Activated CD8-positive, alpha-beta memory T cell treated with anti-CD3 and anti-CD28 coated beads for 48 hours (primary cell): ENCODE measurements around the gene MOG.

Experiments
- DNase-seq, 3 experiments: peaks; one replicate each; pipeline ENCODE4 v3.0.0-alpha.2; 2020; ENCODE audit warnings: low read depth in 2 of 3, low spot score in 2 of 3

The MOG gene

DNA sequence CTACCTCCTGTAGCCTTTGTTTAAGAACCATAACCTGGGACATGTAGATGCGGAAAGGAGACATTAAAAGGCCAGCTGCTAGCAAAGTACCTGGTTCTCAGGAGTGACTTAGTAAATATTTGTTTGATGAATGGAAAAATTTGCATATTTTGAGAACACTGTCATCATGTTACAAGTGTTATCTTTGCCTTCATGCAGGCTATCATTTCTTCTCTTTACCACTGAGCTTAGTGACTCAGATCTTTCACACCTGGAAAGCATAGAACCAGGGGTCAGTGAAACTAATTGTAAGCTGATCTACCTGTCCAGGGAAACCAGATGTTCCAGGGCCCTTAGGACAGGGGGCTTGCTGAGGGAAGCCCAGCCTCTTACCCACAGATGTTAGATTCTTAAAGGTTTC, 18.7 kb downstream of the MOG start:
- no peak for DNase-seq

DNA sequence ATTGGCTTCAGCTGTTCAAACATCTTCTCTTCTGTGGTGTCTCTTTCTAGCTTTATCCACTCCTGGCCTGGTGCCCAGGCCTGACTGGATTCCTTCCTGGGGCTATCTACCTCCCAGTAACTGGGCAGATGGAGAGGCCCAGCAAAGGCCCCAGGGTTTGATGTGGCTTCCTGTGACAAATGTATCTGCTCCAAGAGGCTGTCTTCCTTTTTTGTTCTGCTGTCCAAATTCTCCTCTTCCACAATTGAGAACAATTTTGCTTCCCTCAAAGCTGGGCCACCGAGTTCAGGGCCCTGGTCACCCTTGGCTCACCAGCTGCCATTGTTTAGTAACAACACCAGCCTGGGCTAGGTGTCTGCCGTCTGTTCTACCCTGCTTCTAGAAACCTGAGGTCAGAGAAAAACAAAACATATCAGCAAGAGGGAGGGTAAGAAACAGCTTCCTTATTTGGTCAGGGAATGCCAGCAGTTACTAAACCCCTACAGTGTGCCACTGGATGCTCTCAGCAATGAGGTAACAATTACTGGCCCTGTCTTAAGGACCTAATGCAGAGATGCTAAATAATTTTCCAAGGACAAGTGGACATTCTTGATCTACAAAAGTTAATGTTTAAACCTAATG, 20.2 kb downstream of the MOG start:
- DNase-seq, result no peak

DNA sequence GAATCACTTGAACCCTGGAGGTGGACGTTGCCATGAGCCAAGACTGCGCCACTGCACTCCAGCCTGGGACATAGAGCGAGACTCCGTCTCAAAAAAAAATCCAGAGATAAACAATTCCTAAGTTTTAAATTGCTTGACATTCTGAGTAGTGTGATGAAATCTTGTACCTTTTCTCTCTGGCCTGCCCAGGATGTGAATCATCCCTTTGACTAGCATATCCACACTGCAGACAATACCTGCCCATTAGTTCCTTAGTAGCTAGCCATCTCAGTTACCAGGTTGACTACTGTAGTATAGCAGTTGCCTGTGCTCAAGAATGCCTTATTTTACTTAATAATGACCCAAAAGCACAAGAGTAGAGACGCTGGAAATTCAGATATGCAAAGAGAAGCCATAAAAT, 21.2 kb downstream of the MOG start:
- DNase-seq, result no peak

GRCh38 chr6:29679962-29680361, 23.1 kb downstream of the MOG start:
- DNase-seq, result no peak

GRCh38 chr6:29680416-29680815, 23.5 kb downstream of the MOG start:
- DNase-seq, result no peak

DNA sequence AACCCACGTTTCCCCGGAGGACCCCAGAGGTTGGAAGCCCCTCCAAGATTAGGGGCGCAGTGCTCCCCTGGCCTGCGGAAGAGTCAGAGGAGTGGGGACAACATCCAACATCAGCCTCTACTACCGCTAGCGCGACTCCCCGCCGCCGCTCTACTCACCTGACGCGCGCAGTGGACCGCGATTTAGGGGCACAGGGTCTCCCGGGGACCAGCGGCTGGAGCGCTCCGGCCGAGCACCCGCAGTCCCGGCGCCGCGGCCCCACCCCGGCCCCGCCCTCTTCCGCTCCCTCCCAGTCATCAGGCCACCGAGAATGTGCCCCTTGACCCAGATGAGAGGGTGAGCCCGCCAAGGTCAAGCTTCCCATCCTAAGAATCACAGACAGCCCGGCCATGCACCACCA, 24.0 kb downstream of the MOG start, which contains the start of gene ZFP57:
TSS of gene ZFP57 (minus strand) at position 249 of the 400 bp plus-strand sequence. CDS start 4,149 bp downstream, outside the sequence.
- no peak for DNase-seq

DNA sequence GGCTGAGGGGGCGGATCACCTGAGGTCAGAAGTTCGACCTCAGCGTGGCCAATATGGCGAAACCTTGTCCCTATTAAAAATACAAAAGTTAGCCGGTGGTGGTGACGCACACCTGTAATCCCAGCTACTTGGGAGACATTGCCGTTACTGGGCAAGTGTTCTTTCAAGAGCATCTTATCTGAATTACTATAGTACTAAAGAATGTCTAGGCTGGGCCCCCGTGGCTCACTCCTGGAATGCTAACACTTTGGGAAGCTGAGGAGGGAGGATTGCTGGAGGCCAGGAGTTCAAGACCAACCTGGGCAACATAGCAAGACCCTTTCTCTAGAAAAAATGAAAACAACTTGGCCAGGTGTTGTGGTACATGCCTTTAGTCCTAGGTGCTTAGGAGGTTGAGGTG, 24.9 kb downstream of the MOG start:
- DNase-seq, result no peak

GRCh38 chr6:29685718-29686326, 28.9 kb downstream of the MOG start:
- no peak for DNase-seq

DNA sequence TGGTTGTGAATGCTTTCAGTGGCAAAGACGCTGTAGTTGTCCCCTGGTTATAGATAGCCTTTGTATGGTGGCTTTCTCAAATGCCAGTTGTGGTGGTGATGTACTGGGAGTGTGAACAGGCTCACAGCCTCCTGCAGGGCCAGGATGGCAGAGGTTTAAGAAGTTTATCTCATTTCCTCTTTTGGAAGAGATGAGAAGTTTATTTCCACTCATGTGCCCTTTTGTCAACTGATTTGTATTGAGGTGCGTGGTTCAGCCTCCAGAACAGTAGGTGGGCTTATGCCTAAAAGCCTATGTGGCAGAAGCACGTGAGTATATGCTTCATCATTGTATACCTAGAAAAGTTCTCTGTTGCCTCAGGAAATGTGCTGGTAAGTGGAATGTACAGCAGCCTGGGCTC, 37.7 kb downstream of the MOG start:
- DNase-seq, result no peak

DNA sequence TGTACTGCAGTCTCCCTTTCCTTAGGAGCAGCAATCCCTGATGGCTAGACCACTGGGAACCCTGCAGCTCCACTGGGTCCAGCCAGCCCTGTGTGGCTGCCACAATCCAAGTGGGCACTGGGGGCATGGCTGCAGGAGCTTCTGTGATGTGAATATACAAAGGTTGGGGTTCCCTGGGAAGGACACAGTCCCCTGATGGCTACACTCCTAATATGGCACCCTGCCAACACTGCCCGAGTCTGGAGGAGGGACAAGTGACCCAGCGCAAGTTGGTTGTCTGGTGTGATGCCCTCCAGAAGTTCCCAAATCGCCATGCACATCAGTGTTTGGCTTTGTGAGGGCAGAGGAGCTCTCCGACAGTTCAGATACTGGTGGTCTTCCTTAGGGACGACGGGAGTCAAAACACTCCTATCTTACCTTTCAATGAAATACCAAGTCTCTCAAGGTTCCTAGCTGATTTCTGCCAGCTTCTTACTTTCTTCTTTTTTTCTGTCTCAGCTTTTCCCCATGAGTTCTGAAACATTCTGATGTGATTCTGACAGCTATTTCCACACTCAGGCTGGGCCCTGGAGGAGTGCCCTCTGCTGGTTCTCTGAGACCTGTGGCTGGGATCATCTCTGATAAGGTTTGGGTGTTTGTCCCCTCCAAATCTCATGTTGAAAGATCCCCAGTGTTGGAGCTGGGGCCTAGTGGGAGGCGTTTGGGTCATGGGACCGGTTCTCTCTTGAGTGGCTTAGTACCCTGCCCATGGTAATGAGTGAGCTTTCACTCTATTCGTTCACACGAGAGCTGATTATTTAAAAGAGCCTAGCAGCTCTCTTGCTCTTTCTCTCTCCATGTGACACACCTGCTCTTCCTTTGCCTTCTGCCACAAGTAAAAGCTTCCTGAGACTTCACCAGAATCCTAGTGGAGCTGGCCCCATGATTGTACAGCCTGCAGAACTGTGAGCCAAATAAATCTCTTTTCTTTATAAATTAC, 39.5 kb downstream of the MOG start:
- DNase-seq, result no peak

DNA sequence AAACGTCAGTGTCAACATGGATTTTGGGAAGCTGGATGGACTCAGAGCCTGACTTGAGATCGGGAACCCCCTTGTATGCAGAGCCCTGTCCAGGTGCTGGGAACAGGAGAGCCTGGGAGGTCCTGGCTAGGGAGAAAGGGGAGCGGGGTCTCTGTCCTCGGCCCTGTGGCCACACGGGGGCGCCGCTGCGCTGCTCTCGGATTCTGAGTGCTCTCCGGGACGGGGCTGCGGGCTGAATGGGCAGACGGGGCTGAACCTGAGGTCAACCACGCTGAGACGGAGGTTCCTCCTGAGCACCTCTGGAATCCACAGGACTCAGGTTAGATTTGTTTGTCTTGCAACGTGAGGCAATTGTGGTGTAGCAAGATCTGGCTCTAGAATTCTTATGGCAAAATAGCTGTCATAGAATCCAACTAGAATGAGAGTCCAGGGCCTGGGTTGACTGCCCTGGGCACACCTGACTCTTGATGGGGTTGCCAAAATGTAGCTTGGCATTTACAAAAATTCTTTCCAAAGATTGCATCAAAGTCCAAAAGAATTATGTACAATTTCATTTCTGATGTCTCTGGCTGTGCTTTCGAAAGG, 45.7 kb downstream of the MOG start:
- DNase-seq, result peak; percentile 45 to 92 (median 83)

DNA sequence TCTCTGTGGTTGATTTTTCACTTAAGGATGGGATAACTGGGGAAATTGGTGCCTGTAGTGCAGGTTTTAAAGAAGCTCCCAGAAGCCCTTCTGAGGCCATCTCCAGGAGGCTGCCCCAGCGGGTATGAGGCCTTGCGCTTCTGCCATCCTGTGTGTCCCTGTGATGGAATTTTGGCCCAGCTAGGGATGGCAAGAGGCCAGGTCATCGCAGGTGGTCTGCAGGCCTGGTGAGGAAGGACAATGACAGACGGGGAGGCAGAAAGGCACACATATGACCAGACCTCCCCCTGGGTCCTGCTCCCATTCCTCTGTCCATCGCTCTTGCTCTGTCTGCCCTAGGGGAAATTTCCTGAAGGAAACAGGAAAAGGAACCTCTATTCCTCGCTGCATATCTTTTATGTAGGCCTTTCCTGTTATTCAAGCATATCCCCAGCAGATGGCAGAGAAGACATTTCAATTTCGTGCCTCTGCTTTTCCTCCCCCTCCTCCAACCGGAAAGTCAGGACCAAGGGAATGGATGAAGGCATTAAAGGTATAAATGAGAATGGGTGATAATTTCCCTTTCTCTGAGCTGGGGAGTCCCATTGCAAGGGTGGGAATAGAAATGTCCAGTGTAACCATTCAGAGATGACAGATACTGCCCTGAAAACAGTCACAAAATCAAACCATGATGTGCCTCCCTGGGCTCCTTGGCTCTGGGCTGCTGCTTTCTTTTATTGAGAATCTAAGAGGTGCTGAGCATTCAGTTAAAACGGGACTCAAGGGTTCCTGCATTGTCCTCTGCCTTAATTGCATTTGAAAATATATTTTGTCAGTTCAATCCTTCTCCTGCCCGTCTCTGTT, 48.7 kb downstream of the MOG start:
- DNase-seq, result no peak

- no peak for DNase-seq
Measured at GRCh38 chr6:29708432-29709179, 51.7 kb downstream of the MOG start.

DNA sequence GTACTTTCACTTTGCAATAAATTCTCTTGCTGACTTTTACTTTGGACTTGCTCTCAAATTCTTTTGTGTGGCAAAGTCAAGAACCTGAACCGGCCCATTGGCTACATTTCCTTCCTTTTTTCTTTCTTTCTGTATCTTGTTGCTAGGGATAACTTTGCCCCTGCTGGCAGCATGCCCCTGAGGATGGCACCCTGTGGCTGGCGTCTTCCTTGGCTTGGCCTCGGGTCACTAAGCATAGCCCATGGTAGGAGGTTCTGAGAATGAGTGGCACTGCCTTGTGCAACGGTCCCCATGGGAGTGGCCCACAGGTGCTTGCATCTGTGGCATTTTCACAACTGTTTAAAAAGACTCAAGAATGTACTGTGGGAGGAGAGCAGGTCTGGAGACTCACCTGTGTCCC, 52.3 kb downstream of the MOG start:
- DNase-seq, result no peak

DNA sequence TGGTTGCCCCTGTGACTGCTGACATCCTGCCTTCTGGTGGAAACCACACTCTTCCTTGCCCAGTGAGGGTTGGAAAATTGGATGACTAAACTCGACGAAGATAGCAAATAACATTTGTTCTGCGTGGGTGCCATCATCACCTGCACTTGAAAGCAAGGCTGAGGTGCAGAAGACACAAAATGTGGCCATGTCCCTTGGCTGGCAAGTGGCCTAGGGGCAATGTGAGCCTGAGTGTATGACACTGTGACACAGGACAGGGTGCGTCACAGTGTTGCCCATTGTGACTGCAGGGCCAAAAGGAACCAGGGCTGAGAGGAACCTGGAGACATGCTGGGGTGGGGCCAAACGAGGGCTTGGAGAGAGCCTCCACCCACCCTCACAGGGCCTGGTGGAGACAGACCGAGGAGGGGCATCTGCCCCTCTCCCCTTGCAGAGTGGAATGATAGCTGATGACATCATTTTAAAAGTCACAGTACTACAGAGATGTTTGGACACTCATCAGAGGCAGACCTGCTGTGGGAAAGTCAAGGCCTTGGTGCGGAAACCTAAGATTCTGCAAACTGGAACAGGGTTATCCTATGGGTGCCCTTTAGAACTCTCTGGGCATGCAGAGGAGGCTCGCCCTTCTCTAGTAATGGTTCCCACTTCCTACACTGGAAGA, 53.5 kb downstream of the MOG start:
- DNase-seq, result no peak

GRCh38 chr6:29720863-29721262, 64.0 kb downstream of the MOG start:
- DNase-seq, result no peak
